K562 (cell line): Measurements from ENCODE around the gene TEX14. TPM values are rescaled to one million over a fixed set of nuclear protein-coding genes. Genes with fewer than 3 reads are reported as not detected.

Experiments
- ERF ChIP-seq: fragments of 450-650 bp; formaldehyde crosslinking; IDR thresholded peaks from 2 replicates; pipeline ENCODE4 v1.4.0; 2020; ENCODE audit warnings: mild to moderate bottlenecking, mixed read lengths
- GMEB1 ChIP-seq: fragments of 250-450 bp; sonication (Bioruptor Pico); IDR thresholded peaks from 2 replicates; pipeline ENCODE4 v1.4.0; 2020; ENCODE audit warnings: mild to moderate bottlenecking
- HEY1 ChIP-seq: fragments of 250-450 bp; sonication (Bioruptor Pico); IDR thresholded peaks from 2 replicates; pipeline ENCODE4 v1.5.0; 2020; ENCODE audit warnings: mild to moderate bottlenecking, moderate library complexity, borderline replicate concordance
- HIVEP1 ChIP-seq: fragments of 250-450 bp; sonication (Bioruptor Pico); IDR thresholded peaks from 2 replicates; pipeline ENCODE4 v1.4.0; 2020; ENCODE audit warnings: mild to moderate bottlenecking
- HNRNPK ChIP-seq: fragments of 200-400 bp; formaldehyde crosslinking; IDR thresholded peaks from one replicate; pipeline ENCODE4 v1.6.1; 2018; ENCODE audit warnings: mild to moderate bottlenecking, low read depth, low read length; ENCODE audit not compliant: poor library complexity, severe bottlenecking
- NFATC3 ChIP-seq: fragments of 450-650 bp; IDR thresholded peaks from 2 replicates; pipeline ENCODE4 v1.6.1; 2017; ENCODE audit warnings: mild to moderate bottlenecking
- SFPQ ChIP-seq: fragments of 200-400 bp; formaldehyde crosslinking; IDR thresholded peaks from 2 replicates; pipeline ENCODE4 v1.6.1; 2017; ENCODE audit warnings: mild to moderate bottlenecking, low read depth, low read length, moderate library complexity
- U2AF1 ChIP-seq: fragments of 200-400 bp; formaldehyde crosslinking; optimal IDR thresholded peaks from 2 replicates; pipeline ENCODE3; 2017; ENCODE audit warnings: mild to moderate bottlenecking, low read depth, low read length, moderate library complexity
- YY1 ChIP-seq, 3 experiments: IDR thresholded peaks; 2 replicates each; pipeline ENCODE4 v1.6.1; 2011; ENCODE audit warnings: low read length in 2 of 3, mild to moderate bottlenecking in 2 of 3, moderate library complexity in 2 of 3, borderline replicate concordance in 1 of 3, control low read depth in 1 of 3, low read depth in 1 of 3; ENCODE audit not compliant: insufficient read depth in 3 of 3, insufficient replicate concordance in 2 of 3, control insufficient read depth in 1 of 3, insufficient read length in 1 of 3; ENCODE audit errors: extremely low read depth in 1 of 3
- ZFPM2 ChIP-seq: fragments of 250-450 bp; sonication (Bioruptor Pico); IDR thresholded peaks from 2 replicates; pipeline ENCODE4 v1.5.1; 2022; ENCODE audit warnings: mild to moderate bottlenecking
- ZNF551 ChIP-seq: fragments of 250-450 bp; sonication (Bioruptor Pico); IDR thresholded peaks from 2 replicates; pipeline ENCODE4 v1.5.0; 2021; ENCODE audit warnings: mild to moderate bottlenecking, moderate library complexity
- ZNF57 ChIP-seq: fragments of 450-650 bp; formaldehyde crosslinking; IDR thresholded peaks from 2 replicates; pipeline ENCODE4 v1.4.0; 2020; ENCODE audit warnings: mild to moderate bottlenecking, moderate library complexity
- ZNF75A ChIP-seq: fragments of 450-650 bp; formaldehyde crosslinking; IDR thresholded peaks from 2 replicates; pipeline ENCODE4 v1.4.0; 2020; ENCODE audit warnings: mild to moderate bottlenecking
- polyA plus RNA-seq, 8 experiments: library from polyadenylated mRNA; depleted of rRNA in 4 of 8; stranded (reverse) in 5 of 8; unstranded in 3 of 8; fragments of >200 nt; fragmentation: Nextera tagmentation in 2 of 8; fragmentation: Illumina TruSeq in 1 of 8; extraction: Ambion mirVana in 2 of 8; extraction: Trizol in 1 of 8; gene quantifications; 2 replicates each; pipeline versions ENCODE4 v1.2.1 to v1.2.3, GENCODE V29; 2011 to 2014; ENCODE audit warnings: inconsistent platforms in 1 of 8, missing spikeins in 1 of 8
- total RNA-seq, 7 experiments: library from RNA; depleted of rRNA in 6 of 7; stranded (reverse); fragments of >200 nt in 6 of 7; fragmentation: Illumina TruSeq in 2 of 7; extraction: Trizol in 2 of 7; gene quantifications; 2 replicates each; pipeline versions ENCODE4 v1.2.1 to v1.2.3, GENCODE V29; 2011 to 2021; ENCODE audit warnings: low replicate concordance in 1 of 7
- TF ChIP-seq, protein P1 (sequence below), 2 experiments: fragments of 450-650 bp; IDR thresholded peaks; 2 replicates each; pipeline ENCODE4 v1.6.1; 2018; ENCODE audit warnings: mild to moderate bottlenecking in 2 of 2, low read depth in 1 of 2; ENCODE audit not compliant: partially characterized antibody in 2 of 2
- TF ChIP-seq, protein P2 (sequence below): fragments of 450-650 bp; IDR thresholded peaks from 2 replicates; pipeline ENCODE4 v1.7.1; 2018; ENCODE audit warnings: mild to moderate bottlenecking, low read depth; ENCODE audit not compliant: partially characterized antibody

The TEX14 gene
- total and polyA plus RNA-seq, 9 of the 15 experiments (the other 6 are each of a cell fraction or from before 2014, with no cell fraction given): 0.05 to 0.12 (median 0.09) TPM; not detected in 1

DNA sequence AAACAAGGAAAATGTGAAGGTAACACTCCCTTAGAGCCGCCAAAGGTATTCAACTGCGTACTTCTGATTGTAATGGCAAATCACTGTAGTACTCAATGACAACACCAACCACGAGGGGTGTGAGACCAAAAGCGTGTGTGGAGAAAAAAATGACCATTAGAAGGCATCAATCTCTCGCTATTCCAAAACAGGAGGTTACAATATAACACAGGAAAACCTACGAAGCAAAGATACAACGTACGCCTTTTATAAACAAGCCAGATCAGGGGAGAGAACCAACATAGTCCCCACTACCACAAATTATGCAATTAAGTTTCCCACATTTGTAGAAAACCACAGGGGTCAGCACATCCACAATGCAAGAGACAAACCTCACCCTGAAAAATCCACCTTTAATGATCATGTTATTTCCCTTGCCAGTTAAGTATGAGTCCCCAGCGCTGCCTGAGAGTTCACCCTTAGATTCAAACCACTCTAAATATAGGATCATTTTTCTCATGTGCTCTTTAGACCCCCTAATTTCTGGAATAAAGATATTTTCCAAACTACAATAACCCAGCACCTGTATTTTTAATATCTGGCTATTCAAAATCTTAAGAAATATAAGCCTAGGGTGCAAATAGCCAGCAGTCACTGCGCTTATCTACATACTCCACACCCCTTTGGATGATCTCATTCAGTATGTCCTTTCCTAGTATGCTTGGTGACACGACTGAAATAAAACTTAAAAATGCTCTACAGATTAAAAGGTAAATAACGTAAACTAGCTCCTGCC lies 12.4 kb downstream of the TEX14 start (continued):
- TF ChIP-seq, protein P1, sequence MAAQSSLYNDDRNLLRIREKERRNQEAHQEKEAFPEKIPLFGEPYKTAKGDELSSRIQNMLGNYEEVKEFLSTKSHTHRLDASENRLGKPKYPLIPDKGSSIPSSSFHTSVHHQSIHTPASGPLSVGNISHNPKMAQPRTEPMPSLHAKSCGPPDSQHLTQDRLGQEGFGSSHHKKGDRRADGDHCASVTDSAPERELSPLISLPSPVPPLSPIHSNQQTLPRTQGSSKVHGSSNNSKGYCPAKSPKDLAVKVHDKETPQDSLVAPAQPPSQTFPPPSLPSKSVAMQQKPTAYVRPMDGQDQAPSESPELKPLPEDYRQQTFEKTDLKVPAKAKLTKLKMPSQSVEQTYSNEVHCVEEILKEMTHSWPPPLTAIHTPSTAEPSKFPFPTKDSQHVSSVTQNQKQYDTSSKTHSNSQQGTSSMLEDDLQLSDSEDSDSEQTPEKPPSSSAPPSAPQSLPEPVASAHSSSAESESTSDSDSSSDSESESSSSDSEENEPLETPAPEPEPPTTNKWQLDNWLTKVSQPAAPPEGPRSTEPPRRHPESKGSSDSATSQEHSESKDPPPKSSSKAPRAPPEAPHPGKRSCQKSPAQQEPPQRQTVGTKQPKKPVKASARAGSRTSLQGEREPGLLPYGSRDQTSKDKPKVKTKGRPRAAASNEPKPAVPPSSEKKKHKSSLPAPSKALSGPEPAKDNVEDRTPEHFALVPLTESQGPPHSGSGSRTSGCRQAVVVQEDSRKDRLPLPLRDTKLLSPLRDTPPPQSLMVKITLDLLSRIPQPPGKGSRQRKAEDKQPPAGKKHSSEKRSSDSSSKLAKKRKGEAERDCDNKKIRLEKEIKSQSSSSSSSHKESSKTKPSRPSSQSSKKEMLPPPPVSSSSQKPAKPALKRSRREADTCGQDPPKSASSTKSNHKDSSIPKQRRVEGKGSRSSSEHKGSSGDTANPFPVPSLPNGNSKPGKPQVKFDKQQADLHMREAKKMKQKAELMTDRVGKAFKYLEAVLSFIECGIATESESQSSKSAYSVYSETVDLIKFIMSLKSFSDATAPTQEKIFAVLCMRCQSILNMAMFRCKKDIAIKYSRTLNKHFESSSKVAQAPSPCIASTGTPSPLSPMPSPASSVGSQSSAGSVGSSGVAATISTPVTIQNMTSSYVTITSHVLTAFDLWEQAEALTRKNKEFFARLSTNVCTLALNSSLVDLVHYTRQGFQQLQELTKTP (IDR thresholded peaks at IDR 0.05; ENCODE audit: low read depth in 1 of 2, partially characterized antibody in 2 of 2): peak; percentile 82 to 94
- peak; percentile 100 for TF ChIP-seq HEY1
- peak; percentile 100 for TF ChIP-seq ZFPM2 (CRISPR knock-in tag)
- no peak for TF ChIP-seq HNRNPK
- TF ChIP-seq ERF (CRISPR knock-in tag): peak; percentile 100
- TF ChIP-seq ZNF57 (CRISPR knock-in tag): peak; percentile 99
- TF ChIP-seq SFPQ: peak; percentile 97
- TF ChIP-seq GMEB1 (CRISPR knock-in tag): peak; percentile 65
- peak in 2 of 3 experiments; percentile 33 to 83 for TF ChIP-seq YY1 (IDR thresholded peaks at IDR 0.05; ENCODE audit: borderline replicate concordance in 1 of 3, control insufficient read depth in 1 of 3, extremely low read depth in 1 of 3, insufficient read depth in 3 of 3, insufficient read length in 1 of 3, insufficient replicate concordance in 2 of 3, low read depth in 1 of 3, low read length in 2 of 3)
- TF ChIP-seq ZNF75A: peak; percentile 90
- peak; percentile 93 for TF ChIP-seq NFATC3
- TF ChIP-seq U2AF1: peak; percentile 100
- TF ChIP-seq, protein P2, sequence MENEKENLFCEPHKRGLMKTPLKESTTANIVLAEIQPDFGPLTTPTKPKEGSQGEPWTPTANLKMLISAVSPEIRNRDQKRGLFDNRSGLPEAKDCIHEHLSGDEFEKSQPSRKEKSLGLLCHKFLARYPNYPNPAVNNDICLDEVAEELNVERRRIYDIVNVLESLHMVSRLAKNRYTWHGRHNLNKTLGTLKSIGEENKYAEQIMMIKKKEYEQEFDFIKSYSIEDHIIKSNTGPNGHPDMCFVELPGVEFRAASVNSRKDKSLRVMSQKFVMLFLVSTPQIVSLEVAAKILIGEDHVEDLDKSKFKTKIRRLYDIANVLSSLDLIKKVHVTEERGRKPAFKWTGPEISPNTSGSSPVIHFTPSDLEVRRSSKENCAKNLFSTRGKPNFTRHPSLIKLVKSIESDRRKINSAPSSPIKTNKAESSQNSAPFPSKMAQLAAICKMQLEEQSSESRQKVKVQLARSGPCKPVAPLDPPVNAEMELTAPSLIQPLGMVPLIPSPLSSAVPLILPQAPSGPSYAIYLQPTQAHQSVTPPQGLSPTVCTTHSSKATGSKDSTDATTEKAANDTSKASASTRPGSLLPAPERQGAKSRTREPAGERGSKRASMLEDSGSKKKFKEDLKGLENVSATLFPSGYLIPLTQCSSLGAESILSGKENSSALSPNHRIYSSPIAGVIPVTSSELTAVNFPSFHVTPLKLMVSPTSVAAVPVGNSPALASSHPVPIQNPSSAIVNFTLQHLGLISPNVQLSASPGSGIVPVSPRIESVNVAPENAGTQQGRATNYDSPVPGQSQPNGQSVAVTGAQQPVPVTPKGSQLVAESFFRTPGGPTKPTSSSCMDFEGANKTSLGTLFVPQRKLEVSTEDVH: peak; percentile 65
- TF ChIP-seq ZNF551: peak; percentile 100
- TF ChIP-seq HIVEP1: peak; percentile 96
